ENCODE data around the gene MKNK1. TPM values are rescaled to one million over a fixed set of nuclear protein-coding genes. Genes with fewer than 3 reads are reported as not detected.

MKNK1 gene
- total RNA-seq, 4 donors from 2014 or later: 23.0 to 42.1 (median 34.5) TPM

DNA sequence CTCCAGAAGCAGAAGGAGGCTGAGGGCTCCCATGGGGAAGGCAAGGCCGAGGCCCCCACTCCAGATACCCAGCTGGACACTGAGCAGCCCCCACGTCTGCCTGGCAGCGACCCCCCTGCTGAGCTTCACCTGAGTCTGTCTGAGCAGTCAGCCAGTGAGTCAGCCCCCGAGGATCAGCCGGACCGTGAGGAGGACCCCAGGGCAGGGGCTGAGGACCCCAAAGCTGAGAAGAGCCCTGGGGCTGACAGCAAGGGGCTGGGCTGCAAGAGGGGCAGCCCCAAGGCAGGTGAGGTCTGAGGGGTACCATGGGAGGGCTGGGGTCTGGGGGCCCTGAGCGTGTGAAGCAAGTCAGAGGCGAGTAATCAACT, 93.1 kb downstream of the MKNK1 start:
- no peaks in the 10 kb centered on the region for H3K4me1 ChIP-seq
- WGBS, 2 donors (ENCODE audit: low coverage in 1 of 2): 60 to 75% methylated on average over 2 to 3 of the region's 8 CpGs
- H3K27me3 ChIP-seq: peaks cover 22% of the 10 kb centered on the region
- H3K4me3 ChIP-seq: no peak overlapping the region
- no peak overlapping the region for H3K27ac ChIP-seq
- H3K9me3 ChIP-seq: no peaks in the 10 kb centered on the region
- no peak for TF ChIP-seq POLR2A (IDR thresholded peaks at IDR 0.05)
- TF ChIP-seq EP300 (IDR thresholded peaks at IDR 0.05): no peak
- TF ChIP-seq POLR2AphosphoS5 (IDR thresholded peaks at IDR 0.05): no peak
- TF ChIP-seq, protein P1, sequence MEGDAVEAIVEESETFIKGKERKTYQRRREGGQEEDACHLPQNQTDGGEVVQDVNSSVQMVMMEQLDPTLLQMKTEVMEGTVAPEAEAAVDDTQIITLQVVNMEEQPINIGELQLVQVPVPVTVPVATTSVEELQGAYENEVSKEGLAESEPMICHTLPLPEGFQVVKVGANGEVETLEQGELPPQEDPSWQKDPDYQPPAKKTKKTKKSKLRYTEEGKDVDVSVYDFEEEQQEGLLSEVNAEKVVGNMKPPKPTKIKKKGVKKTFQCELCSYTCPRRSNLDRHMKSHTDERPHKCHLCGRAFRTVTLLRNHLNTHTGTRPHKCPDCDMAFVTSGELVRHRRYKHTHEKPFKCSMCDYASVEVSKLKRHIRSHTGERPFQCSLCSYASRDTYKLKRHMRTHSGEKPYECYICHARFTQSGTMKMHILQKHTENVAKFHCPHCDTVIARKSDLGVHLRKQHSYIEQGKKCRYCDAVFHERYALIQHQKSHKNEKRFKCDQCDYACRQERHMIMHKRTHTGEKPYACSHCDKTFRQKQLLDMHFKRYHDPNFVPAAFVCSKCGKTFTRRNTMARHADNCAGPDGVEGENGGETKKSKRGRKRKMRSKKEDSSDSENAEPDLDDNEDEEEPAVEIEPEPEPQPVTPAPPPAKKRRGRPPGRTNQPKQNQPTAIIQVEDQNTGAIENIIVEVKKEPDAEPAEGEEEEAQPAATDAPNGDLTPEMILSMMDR (IDR thresholded peaks at IDR 0.05): no peak
- no peak for ATAC-seq
- H3K36me3 ChIP-seq: no peaks in the 10 kb centered on the region

DNA sequence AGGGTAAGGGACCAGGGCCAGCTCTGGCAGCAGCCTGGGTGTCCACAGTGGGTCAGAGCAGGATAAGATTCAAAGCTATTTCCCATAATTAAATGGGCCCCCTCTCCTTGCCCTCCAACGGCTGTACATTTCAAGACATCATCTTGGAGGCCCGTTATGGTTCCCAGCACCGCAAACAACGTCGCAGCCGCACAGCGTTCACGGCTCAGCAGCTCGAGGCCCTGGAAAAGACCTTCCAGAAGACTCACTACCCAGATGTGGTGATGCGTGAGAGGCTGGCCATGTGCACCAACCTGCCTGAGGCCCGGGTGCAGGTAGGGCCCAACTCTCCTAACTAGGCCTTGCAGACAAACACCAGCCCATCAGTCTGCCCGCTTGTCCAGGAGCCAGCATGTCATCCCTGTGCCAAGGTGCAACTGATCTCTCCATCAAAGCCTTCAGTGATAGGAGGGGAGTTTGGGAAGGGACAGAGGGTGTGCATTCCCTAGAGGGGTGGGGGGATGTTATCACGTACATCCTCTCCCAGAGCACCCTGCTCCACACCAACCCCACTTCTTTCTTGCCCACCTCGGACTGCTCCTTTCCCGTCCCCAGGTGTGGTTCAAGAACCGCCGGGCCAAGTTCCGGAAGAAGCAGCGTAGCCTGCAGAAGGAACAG, 93.6 kb downstream of the MKNK1 start:
- no peaks in the 10 kb centered on the region for H3K4me1 ChIP-seq
- no peaks in the 10 kb centered on the region for H3K36me3 ChIP-seq
- 82% methylated on average over 3 of the region's 19 CpGs; no CpG with 5 or more reads in 1 of the 2 donors for WGBS, 2 donors (ENCODE audit: low coverage in 1 of 2)
- H3K4me3 ChIP-seq: no peak overlapping the region
- peaks cover 22% of the 10 kb centered on the region for H3K27me3 ChIP-seq
- no peaks in the 10 kb centered on the region for H3K9me3 ChIP-seq
- no peak overlapping the region for H3K27ac ChIP-seq
- TF ChIP-seq EP300 (IDR thresholded peaks at IDR 0.05): no peak
- TF ChIP-seq POLR2A (IDR thresholded peaks at IDR 0.05): no peak
- no peak for TF ChIP-seq POLR2AphosphoS5 (IDR thresholded peaks at IDR 0.05)
- TF ChIP-seq, protein P1 (IDR thresholded peaks at IDR 0.05): no peak
- ATAC-seq: no peak

GRCh38 chr1:46508757-46509156, 95.3 kb downstream of the MKNK1 start:
- Histone ChIP-seq H3K36me3 (no peaks in the 10 kb centered on the region), H3K4me3 (no peak overlapping the region), H3K9me3 (no peaks in the 10 kb centered on the region), H3K27ac (no peak overlapping the region), H3K27me3 (peaks cover 23% of the 10 kb centered on the region), H3K4me1 (no peaks in the 10 kb centered on the region)
- no peak for ATAC-seq
- 53% methylated on average over 2 of the region's 5 CpGs; no CpG with 5 or more reads in 1 of the 2 donors for WGBS, 2 donors (ENCODE audit: low coverage in 1 of 2)
- TF ChIP-seq EP300 (IDR thresholded peaks at IDR 0.05): no peak
- no peak for TF ChIP-seq POLR2AphosphoS5 (IDR thresholded peaks at IDR 0.05)
- TF ChIP-seq POLR2A (IDR thresholded peaks at IDR 0.05): no peak
- TF ChIP-seq, protein P1 (IDR thresholded peaks at IDR 0.05): no peak

Other genes starting within 250 kb of the MKNK1 start
- gene FAAH, start 210.0 kb downstream of the MKNK1 start, total RNA-seq: 1 to 10 TPM; 6.8 to 8.1 (median 7.4) TPM
- gene DMBX1, start 114.4 kb downstream of the MKNK1 start, total RNA-seq: not detected
- not detected for gene KNCN, start 52.6 kb downstream of the MKNK1 start, total RNA-seq
- gene MOB3C, start 12.5 kb upstream of the MKNK1 start, total RNA-seq: 10 to 100 TPM; 20.7 to 28.3 (median 23.2) TPM
- gene ATPAF1, start 64.1 kb upstream of the MKNK1 start, total RNA-seq: 100 to 1,000 TPM in 1 of 4 donors, 10 to 100 TPM in 3; 61.7 to 101 (median 81.8) TPM
- 1 to 10 TPM in 1 of 4 donors, not detected in 3; 1.7 TPM for gene TEX38, start 67.6 kb upstream of the MKNK1 start, total RNA-seq
- gene EFCAB14, start 114.8 kb upstream of the MKNK1 start, total RNA-seq: 100 to 1,000 TPM; 109 to 133 (median 116) TPM
- 100 to 1,000 TPM in 1 of 4 donors, 10 to 100 TPM in 3; 42.5 to 184 (median 77.6) TPM for gene CYP4B1, start 194.8 kb upstream of the MKNK1 start, total RNA-seq